GM21367 (cell line): ENCODE measurements around the gene HOXC13.

Source experiments
- ATAC-seq: cut with Tn5 transposase; IDR thresholded peaks from one replicate; pipeline ENCODE4 v1.9.1; 2021; ENCODE audit not compliant: unreplicated experiment

HOXC13 gene

DNA sequence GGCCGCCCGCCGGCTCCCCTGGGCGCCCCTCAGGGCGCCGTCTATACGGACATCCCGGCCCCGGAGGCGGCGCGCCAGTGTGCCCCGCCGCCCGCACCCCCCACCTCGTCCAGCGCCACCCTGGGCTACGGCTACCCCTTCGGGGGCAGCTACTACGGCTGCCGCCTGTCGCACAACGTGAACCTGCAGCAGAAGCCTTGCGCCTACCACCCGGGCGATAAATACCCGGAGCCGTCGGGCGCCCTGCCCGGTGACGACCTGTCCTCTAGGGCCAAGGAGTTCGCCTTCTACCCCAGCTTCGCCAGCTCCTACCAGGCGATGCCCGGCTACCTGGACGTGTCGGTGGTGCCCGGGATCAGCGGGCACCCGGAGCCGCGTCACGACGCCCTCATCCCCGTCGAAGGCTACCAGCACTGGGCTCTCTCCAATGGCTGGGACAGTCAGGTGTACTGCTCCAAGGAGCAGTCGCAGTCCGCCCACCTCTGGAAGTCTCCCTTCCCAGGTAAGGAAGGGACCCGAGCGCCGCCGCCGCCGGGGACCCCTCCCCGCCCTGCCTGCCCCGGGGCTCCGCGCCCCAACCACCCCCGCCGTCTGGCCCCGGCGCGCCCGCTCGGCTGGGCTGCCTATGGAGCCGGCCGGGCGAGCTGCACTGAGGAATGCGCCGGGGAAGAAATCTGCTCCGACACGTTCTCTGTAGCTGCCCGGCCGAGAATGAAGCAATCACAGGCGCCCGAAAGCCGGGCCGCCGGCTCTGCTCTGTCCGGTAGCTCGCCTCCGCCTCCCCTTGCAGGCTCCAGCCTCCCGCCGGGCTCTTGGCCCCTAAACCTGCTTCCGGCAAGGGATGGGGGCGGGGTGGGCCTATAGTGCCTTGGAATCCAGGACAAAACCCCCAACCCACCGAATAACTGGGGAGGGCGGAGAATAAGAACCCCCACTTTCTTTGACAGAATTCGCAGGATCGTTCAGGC, 794 bp downstream of the HOXC13 start:
- no peak for ATAC-seq

DNA sequence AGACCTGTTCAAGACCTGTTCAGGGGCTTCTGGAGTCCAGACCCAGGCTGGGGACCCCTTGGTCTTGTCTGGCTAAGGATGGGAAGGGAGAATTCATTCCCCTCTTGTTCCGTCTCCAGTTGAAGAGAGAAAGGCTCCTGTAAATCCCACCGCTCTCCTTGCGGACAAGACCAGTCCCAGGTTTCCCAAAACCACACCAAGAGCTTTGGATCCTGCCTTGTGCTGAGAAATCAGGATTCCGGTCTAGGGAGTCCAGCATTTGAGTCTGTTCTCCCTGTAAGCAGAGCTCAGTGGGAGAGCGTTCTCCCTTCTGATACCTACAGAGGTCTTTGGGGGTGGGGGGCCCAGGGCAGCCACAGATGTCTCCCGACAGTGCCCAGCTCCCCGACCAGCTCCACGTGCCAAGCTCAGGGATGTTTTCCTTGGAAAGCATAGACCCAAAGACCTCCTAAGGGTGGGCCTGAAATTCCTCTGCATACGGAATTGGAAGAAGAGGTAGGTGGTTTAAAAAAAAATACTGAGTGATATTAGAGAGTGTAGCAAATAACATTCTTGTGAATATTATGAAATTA, 1.9 kb downstream of the HOXC13 start:
- no peak for ATAC-seq

DNA sequence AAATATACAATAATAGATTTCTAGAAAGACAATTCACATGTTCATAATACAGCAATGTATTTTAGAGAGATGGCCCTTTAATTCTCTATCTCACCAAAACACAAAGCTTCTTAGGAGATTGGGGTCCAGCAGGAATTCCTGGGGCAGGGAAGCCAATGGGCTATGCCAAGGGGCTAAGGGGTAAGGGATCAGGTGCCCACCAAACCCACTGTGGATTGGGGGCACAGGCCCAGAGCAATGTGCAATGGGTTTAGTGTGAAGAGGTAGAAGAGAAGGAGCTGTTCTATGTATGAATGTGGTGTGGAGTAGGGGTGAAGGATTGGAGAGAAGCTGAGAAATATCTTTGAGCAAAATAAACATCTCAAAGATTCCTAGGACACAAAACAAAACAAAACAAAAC, 2.6 kb downstream of the HOXC13 start:
- ATAC-seq, result no peak

DNA sequence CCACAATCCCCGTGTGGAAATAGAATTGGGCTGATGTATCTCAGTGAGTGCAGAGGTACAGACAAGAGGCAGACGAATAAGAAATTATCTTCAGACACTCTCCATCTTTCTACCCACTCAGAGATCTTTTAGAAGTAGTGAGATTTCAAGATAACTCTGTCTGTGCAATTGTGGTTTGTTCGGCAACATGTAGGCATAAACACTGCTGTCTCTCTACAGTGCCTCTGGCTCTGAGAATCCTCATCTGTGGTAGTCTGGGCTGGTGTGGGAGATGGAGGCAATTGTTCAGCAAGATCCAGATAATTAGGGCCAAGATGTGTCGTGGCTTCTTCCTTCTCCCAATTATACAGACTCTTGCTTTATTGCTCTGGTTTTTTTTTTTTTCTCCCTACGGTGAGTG, 3.1 kb downstream of the HOXC13 start:
- no peak for ATAC-seq

DNA sequence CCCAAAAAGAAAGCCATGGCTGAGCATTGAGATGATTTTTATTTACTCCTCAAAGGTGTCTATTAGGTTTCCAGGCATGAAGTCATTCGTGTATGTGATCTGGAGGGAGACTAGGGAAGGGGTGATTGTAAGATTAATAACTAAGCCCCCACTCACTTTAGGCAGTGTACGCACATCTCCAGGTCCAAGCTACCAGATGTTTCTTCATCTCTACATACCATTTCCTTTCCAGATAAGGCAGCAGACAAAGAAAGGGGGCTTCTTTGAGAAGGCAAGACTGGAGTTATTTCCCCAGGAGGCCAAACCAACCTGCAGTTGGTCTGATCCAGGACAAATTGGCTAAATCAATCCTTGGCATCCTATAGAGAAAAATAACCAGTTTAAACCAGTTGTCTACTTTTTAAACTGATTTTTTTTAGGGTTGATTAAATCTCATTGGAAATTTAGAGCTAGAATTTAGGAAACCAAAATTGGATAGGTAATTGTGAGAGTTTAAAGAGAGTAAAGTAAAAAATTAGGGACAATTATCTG, 3.9 kb downstream of the HOXC13 start:
- no peak for ATAC-seq

DNA sequence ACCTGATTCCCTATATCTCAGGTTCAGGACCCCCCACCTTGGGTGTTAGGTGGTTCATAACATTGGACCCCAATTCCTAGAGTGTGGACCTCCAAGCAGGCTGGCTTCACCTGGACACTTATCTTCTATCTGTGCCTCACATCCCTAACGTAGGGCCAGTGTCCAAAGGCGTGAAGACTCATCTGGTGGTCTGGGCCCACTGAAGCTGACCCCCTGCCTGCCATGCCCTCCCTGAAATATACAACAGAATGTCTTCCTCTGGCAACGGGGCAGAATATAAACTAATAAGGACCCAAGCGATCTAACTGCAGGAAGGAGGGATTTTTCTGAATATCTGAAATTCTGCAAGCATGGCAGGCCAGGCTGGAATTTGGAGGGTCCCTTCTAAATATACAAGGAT, 5.6 kb downstream of the HOXC13 start:
- ATAC-seq, result no peak

DNA sequence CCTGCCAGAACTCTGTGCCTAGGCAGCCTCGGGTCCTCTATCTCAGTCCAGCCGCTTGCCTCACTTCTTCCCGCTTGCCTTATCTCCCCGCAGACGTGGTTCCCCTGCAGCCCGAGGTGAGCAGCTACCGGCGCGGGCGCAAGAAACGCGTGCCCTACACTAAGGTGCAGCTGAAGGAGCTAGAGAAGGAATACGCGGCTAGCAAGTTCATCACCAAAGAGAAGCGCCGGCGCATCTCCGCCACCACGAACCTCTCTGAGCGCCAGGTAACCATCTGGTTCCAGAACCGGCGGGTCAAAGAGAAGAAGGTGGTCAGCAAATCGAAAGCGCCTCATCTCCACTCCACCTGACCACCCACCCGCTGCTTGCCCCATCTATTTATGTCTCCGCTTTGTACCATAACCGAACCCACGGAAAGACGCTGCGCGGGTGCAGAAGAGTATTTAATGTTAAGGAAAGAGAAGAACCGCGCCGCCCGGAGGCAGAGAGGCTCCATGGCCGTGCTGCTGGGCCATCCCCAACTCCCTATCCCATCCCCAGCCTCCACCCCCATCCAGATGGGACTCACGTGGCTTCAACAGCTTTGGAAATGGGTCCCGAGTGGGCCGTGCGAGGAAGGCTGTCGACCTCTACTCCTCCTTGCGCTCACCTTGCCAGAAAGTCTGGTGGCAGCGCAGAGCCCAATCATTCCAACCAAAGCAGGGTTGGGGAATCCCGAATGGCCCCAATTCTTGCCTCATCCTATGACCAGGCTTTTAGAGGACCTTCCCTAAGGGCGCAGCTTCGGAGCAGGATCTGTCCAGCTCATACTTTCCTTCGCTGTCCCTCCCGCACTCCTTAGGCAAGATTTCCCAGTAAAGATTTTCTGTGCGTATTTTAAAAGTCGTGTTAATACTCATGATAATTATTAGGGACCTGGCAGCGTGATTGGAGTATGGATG, 6.5 kb downstream of the HOXC13 start:
- ATAC-seq, result no peak

DNA sequence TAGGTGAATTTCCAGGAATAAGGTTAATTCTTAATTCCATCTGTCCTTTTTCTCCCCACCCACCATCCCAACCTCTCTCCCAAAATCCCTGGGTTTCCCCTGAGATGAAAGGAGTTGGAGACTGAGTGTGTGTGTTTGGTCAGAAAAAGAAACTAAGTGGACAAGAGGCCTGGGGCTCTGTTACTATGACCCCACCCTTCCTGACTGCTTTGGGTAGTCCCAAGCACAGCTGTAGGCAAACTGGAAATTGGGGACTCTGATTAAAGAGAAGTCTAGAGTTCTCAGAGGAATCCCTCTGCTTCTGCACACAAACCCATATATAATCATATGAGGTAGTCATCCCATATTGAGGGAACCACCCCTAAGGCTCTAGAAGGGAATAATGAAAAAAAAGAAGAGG, 9.1 kb downstream of the HOXC13 start:
- ATAC-seq, result no peak

DNA sequence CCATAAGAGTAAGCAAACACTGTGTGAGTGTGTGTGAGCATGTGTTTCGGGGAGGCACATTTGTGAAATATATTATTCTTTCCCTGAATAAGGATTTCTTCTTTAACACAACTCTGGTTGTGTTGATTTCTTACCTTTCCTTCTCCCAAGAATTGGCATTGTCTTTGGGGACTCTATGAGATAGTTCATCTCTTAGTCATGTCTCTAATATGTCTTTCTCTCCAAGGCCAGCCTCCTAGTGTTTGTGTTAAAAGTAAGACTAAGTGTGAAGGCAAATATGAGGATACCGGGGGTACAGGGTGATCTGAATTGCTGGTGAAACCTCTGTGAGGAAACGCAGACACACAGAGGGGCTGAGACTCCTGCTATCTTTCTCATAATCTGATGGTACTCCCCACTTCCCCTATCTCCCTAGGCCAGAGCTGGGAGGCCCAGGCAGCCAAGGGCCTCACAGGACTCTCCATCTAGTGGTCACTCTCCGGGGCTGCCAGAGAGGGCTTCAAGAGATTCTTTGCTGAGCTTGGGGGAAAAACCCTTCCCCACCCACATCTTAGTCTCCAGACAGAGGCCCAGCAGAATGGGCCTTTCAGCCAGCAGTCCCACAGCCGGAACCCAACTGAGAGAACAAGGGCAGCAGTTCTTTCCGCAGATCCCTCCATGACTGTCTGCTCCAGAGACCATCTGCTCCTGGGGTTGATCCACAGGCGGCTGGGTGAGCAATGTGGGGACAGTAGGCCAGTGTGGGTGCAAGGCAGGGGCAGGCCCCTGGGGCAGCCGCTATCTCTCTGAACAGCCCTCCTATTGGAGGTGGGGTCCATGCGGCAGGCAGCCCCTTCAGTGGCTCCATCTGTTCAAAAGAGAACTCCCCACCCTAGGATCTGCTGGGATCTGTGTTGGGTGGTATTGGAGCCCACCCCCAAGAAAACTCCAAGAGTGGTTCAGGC, 10.3 kb downstream of the HOXC13 start:
- ATAC-seq, result no peak

DNA sequence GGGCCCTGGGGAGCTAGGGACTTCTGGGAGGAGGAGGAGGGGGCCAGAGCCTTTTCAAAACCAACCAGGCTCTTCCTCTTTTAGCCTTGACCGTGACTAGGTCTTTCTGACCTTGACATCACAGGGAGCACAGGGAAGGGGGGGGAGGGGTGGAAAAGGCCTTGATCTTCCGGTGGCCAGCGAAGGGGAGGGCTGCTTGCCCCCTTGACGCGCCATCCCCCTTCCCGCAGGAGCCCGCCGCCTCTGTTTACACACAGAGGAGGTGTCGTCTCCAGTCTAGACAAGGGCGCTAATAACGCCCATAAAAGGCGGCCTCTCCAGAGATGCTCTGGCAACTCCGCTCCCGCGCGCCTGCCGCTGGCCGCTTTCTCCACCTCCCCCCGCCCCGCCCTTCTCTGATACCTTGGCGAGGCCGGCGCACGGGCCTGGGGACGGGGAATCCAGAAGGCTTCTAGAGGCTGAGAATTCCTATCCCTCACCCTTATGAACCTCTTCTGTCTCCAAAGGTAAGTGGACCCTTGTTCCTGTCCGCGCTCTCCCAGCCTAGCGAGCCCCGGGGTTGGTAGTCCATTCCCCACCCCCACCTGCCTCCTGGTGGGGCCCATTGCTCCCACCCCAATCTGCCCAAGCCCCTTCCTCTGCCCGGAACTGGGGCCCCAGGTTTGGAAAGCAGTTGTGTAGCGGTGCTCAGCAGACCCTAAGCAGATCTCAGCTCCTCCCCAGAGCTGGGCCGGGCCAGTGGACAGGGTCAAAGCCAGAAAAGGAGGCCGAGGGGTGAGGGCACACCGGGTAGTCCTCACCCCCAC, 11.2 kb downstream of the HOXC13 start:
- ATAC-seq, result no peak

DNA sequence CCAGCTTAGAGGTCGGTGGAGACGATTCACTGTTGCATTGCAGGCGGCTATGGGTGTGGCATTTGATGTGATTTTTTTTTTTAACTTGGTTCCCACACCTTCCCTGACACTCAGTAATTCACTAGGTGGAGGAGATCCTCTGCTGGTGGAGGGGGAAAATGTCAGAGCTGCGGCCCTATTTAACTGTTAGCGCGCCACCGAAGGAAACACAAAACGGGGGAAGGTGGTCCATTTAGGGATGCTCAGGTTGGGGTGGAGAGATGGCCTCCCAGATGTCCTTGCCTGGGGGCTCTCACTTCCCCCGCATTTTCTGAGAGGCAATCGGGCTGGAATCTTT, 11.8 kb downstream of the HOXC13 start:
- no peak for ATAC-seq

DNA sequence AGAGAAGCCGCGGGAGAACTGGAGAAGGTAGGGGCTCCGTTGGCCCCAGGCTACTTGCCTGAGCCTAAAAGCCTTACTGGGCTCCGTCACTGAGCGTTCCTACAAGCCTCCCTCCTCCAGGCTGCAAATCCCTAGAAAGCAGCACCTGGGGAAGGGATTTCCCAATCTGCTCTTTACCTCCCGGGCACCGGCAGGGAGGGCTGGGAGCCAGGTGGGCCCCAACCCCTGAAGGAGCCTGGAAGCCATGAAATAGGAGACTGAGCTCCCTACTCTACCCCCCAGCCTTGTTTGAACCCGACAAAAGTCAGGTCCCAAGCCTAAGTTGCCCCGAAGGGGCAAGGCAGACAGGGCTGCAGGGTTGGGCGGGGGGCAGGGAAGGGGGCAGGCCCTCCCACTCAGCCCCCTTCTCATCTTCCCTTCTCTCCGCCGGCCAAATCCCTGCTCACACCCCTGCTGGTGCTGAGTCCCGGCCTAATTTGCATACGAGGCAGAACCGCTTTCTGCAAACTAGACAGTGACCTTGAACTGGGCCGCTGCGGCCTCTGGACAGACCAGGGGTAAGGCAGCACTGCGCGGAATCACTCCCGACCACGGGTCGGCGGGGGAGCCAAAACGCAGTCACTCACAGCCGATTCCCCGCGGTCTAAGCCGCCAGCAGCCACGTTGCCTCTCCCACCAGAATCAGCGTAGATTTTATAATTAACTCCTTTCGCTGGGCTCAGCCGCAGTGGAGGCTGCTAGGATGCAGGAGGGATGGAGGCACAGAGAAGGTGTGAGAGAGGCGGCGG, 12.4 kb downstream of the HOXC13 start:
- ATAC-seq, result no peak

DNA sequence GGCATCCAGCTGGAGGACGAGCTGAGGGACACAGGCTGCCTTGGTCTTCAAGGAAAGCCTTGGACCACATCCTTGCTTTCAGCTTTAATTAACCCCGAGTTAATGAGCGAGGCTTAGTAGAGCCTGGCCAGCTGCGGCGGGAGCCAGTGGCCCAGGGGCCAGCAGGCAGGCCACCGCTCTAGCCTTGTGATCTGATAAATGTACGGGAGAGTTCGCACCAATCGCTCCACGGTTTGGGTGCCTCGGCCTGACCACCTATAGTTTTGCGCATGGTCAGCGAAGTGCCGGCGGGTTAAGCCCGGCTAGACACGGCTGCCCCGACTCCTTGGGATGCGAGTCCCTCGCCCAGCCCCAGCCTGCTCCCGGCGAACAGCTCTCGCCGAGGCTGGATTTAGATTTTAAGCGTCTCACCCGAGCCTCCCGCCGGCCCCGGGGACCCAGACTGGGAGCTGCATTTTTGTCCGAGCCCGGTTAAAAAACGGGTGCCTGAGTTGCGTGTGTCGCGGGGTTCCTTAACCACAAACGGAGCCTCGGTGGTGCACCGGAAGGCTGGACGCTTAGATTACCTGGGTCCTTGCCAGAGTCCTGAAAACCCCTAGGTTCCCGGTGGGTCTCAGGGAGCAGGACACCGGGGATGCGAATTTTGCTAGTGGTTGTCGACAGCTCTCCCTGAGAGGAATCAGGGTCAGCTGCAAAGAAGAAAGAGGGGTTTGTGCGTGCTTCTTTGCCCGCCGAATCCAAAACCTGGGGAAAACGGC, 13.1 kb downstream of the HOXC13 start:
- no peak for ATAC-seq

DNA sequence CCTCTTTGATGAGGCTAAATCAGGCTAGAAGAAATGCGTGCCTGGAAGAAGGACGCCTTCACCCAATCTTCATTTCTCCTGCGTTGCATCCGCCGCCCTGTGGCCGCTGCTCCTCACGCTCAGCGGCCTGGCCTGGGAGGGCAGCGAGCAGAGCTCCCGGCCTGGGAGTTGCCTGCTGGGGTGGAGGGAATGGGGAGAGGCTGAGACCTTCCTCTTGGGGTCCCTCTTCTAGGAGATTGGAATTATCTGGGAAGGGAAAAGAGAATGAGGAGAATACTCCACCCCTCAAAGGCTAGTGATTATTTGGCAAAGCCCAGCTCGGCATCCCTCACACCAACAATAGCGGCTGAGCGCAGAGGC, 13.7 kb downstream of the HOXC13 start:
- ATAC-seq, result no peak

DNA sequence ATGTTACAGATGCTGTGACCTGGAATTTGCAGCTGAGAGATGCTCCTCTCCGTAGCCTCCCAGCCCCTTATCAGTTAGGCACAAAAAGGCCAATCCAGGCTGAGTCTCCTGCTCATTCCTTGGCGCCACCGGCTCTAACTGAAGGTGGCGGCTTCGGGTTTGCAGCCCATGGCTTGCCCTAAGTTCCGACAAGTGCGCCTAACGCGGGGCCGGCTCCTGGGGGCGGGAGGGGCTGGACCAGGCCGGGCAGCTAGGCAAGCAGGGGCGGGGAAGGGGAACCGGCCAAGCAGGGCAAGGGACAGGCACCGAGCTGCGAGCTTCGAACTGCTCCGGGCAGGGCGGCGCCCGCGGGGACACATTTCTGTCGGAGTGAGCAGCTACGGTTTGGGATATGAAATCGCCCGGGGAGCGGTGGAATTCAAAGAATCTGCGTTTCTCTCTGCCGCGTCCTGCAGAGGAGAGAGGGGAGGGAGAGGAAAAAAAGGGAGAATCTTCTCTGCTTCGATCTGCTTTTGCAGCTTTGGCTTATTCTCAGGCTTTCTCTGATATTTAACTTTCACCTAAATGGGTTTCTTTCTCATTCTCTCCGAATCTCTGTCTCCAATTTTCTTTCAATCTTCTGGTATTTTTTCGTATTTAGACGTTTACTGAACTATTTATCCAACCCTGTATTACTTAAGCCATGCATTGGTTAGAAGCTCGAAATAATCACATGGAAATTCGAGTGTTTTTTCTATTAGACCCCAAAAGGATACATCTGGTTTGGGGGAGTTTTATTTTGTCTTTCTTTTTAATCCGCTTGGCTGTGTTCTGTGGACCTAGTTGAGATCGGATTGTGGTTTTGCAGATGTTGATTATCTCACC, 14.5 kb downstream of the HOXC13 start:
- ATAC-seq, result no peak

DNA sequence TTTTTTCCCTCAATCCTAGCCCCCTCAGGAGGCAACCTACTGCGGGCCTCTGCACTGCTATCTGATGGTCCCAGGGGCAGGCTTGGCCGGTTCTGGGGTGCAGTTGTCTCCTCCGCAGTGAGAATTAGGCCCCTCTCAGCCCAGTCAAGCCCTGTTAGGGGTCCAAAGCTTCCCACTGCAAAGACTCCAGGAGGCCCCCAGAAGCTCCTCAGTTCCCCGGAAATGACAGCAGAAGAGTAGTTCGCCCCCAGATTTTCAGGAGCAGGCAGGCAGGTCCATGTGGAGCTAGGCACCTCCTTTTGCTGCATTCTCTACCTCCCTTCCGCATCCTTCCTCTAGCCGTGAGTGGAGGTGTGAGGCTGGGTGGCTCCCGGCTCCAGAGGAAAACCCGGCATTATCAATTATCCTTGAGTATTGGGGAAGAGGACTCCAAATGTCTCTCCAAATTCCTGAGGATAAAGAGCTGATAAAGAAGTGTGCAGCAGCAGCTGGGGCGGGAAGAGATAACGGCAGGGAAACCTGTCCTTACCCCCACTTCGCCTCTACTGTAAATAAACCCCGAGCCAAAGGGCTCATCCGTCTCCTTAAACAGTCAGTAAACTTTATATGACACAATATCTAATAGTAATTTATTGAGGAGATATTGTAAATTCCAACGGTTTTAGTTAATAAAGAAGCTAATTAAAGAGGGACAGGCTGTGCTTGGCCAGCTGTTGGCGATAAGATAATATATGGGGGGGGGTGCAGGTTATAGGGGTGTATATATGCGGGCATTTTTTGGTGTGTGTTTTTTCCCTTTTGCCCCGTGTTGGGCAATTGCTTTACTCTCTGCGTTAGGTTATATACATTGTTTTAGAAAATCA, 15.4 kb downstream of the HOXC13 start:
- no peak for ATAC-seq
